GM23338 (cell line): ENCODE measurements around the gene RXYLT1. TPM values are rescaled to one million over a fixed set of nuclear protein-coding genes. Genes with fewer than 3 reads are reported as not detected.

Experiments used
- ATAC-seq: fragments of 200-7000 bp; cut with Tn5 transposase; 3 replicates; pipeline ENCODE4 v1.9.1; 2020
- DNase-seq: peaks from one replicate; pipeline ENCODE4 v3.0.0-alpha.2; 2015; ENCODE audit warnings: low spot score
- H2AFZ ChIP-seq: fragments of 200-600 bp; sonication (generic); 2 replicates; pipeline ENCODE4 v1.8.0; 2016; ENCODE audit warnings: antibody characterized with exemption, mild to moderate bottlenecking, moderate library complexity
- H3F3A ChIP-seq: fragments of 200-600 bp; sonication (generic); replicated peaks from 2 replicates; pipeline ENCODE4 v1.8.0; 2017; ENCODE audit warnings: antibody characterized with exemption, mixed run types, low read depth
- H3K27ac ChIP-seq: fragments of 200-600 bp; sonication (generic); 2 replicates; pipeline ENCODE4 v1.6.1; 2016; ENCODE audit warnings: low read depth
- H3K27me3 ChIP-seq: fragments of 200-600 bp; sonication (generic); 2 replicates; pipeline ENCODE4 v1.8.0; 2016; ENCODE audit warnings: mild to moderate bottlenecking, mixed run types, moderate library complexity; ENCODE audit not compliant: insufficient read depth
- H3K36me3 ChIP-seq: fragments of 200-600 bp; sonication (generic); 2 replicates; pipeline ENCODE4 v1.8.0; 2016; ENCODE audit warnings: mild to moderate bottlenecking; ENCODE audit not compliant: insufficient read depth
- H3K4me1 ChIP-seq: fragments of 200-600 bp; sonication (generic); 2 replicates; pipeline ENCODE4 v1.8.0; 2016; ENCODE audit warnings: mild to moderate bottlenecking, moderate library complexity; ENCODE audit not compliant: insufficient read depth
- H3K4me2 ChIP-seq: fragments of 200-600 bp; sonication (generic); 2 replicates; pipeline ENCODE4 v1.7.1; 2017; ENCODE audit warnings: mixed run types
- H3K4me3 ChIP-seq: fragments of 200-600 bp; sonication (generic); 2 replicates; pipeline ENCODE4 v1.6.1; 2016; ENCODE audit warnings: mixed run types
- H3K79me2 ChIP-seq: fragments of 200-600 bp; sonication (generic); replicated peaks from 2 replicates; pipeline ENCODE4 v1.8.0; 2017; ENCODE audit warnings: mild to moderate bottlenecking; ENCODE audit not compliant: insufficient read depth
- H3K9me2 ChIP-seq: fragments of 200-600 bp; sonication (generic); 2 replicates; pipeline ENCODE4 v1.8.0; 2017; ENCODE audit not compliant: insufficient read depth
- H4K20me1 ChIP-seq: fragments of 200-600 bp; sonication (generic); replicated peaks from 2 replicates; pipeline ENCODE4 v1.8.0; 2017; ENCODE audit warnings: mild to moderate bottlenecking; ENCODE audit not compliant: insufficient read depth
- H3K27ac Mint-ChIP-seq: 2 replicates; pipeline ENCODE4 v1.8.0; 2020; ENCODE audit warnings: inconsistent platforms, mild to moderate bottlenecking, moderate library complexity, mixed read lengths
- H3K27me3 Mint-ChIP-seq: 3 replicates; pipeline ENCODE4 v1.8.0; 2022; ENCODE audit warnings: low read depth, mild to moderate bottlenecking, moderate library complexity, mixed read lengths, inconsistent platforms; ENCODE audit not compliant: insufficient read depth, poor library complexity
- H3K36me3 Mint-ChIP-seq: 3 replicates; pipeline ENCODE4 v1.8.0; 2021; ENCODE audit warnings: low read depth, mild to moderate bottlenecking, inconsistent platforms, moderate library complexity, mixed read lengths
- H3K4me1 Mint-ChIP-seq: 3 replicates; pipeline ENCODE4 v1.8.0; 2020; ENCODE audit warnings: mild to moderate bottlenecking, inconsistent platforms, mixed read lengths
- H3K4me3 Mint-ChIP-seq: 3 replicates; pipeline ENCODE4 v1.8.0; 2021; ENCODE audit warnings: moderate library complexity, mild to moderate bottlenecking, inconsistent platforms, mixed read lengths
- H3K9me3 Mint-ChIP-seq: 3 replicates; pipeline ENCODE4 v1.8.0; 2020; ENCODE audit warnings: moderate library complexity, mild to moderate bottlenecking, inconsistent platforms, mixed read lengths
- ETS1 ChIP-seq: IDR thresholded peaks from 2 replicates; pipeline ENCODE4 v1.6.1; 2016; ENCODE audit warnings: antibody characterized with exemption
- EZH2phosphoT487 ChIP-seq: fragments of 200-600 bp; sonication (generic); IDR thresholded peaks from one replicate; pipeline ENCODE4 v1.8.1; 2018; ENCODE audit warnings: antibody characterized with exemption; ENCODE audit not compliant: unreplicated experiment
- JUNB ChIP-seq: IDR thresholded peaks from one replicate; pipeline ENCODE4 v1.6.1; 2016; ENCODE audit warnings: antibody characterized with exemption; ENCODE audit not compliant: unreplicated experiment
- REST ChIP-seq: IDR thresholded peaks from one replicate; pipeline ENCODE4 v1.6.1; 2018; ENCODE audit warnings: antibody characterized with exemption; ENCODE audit not compliant: unreplicated experiment
- STAT1 ChIP-seq: IDR thresholded peaks from one replicate; pipeline ENCODE4 v1.6.1; 2016; ENCODE audit warnings: antibody characterized with exemption; ENCODE audit not compliant: unreplicated experiment
- polyA plus RNA-seq: library from polyadenylated mRNA; unstranded; fragments of >200 nt; fragmentation: Nextera tagmentation; extraction: Ambion mirVana; gene quantifications from 2 replicates; pipeline ENCODE4 v1.2.1, GENCODE V29; 2016
- total RNA-seq: library from RNA; depleted of rRNA; stranded (reverse); fragments of >200 nt; shearing (Covaris generic); gene quantifications from 2 replicates; pipeline ENCODE4 v1.2.3, GENCODE V29; 2014
- TF ChIP-seq, protein P1 (sequence below): fragments of 250-450 bp; sonication (Bioruptor Pico); IDR thresholded peaks from 2 replicates; pipeline ENCODE4 v1.5.0; 2020; ENCODE audit warnings: mild to moderate bottlenecking, moderate library complexity

The RXYLT1 gene
- total and polyA plus RNA-seq, 2 experiments from 2014 or later: 10.1 to 11.1 TPM

GRCh38 chr12:63804746-63805145, 25.0 kb downstream of the RXYLT1 start:
- Histone ChIP-seq H3K9me2 (no peaks in the 10 kb centered on the region), H3K79me2 (no peaks in the 10 kb centered on the region), H3K36me3 (0 out of 2 replicates have a peak, but pooled peaks cover 3% of the 10 kb centered on the region), H4K20me1 (0 out of 2 replicates have a peak, but pooled peaks cover 4% of the 10 kb centered on the region), H3K4me1 (no peaks in the 10 kb centered on the region), H2AFZ (no peak overlapping the region), H3F3A (no peaks in the 10 kb centered on the region), H3K4me3 (no peak overlapping the region), H3K27me3 (no peaks in the 10 kb centered on the region), H3K4me2 (no peak overlapping the region), H3K27ac (no peak overlapping the region)
- Mint-ChIP-seq H3K9me3 (no peaks in the 10 kb centered on the region), H3K27ac (no peak overlapping the region), H3K36me3 (no peaks in the 10 kb centered on the region; the same call in 2 of the 3 replicates), H3K27me3 (no peaks in the 10 kb centered on the region), H3K4me1 (no peaks in the 10 kb centered on the region), H3K4me3 (no peak overlapping the region)
- ATAC-seq (no peak), DNase-seq (no peak)
- TF ChIP-seq REST (no peak), ETS1 (no peak), EZH2phosphoT487 (no peak), STAT1 (no peak), JUNB (no peak)
- TF ChIP-seq, protein P1, sequence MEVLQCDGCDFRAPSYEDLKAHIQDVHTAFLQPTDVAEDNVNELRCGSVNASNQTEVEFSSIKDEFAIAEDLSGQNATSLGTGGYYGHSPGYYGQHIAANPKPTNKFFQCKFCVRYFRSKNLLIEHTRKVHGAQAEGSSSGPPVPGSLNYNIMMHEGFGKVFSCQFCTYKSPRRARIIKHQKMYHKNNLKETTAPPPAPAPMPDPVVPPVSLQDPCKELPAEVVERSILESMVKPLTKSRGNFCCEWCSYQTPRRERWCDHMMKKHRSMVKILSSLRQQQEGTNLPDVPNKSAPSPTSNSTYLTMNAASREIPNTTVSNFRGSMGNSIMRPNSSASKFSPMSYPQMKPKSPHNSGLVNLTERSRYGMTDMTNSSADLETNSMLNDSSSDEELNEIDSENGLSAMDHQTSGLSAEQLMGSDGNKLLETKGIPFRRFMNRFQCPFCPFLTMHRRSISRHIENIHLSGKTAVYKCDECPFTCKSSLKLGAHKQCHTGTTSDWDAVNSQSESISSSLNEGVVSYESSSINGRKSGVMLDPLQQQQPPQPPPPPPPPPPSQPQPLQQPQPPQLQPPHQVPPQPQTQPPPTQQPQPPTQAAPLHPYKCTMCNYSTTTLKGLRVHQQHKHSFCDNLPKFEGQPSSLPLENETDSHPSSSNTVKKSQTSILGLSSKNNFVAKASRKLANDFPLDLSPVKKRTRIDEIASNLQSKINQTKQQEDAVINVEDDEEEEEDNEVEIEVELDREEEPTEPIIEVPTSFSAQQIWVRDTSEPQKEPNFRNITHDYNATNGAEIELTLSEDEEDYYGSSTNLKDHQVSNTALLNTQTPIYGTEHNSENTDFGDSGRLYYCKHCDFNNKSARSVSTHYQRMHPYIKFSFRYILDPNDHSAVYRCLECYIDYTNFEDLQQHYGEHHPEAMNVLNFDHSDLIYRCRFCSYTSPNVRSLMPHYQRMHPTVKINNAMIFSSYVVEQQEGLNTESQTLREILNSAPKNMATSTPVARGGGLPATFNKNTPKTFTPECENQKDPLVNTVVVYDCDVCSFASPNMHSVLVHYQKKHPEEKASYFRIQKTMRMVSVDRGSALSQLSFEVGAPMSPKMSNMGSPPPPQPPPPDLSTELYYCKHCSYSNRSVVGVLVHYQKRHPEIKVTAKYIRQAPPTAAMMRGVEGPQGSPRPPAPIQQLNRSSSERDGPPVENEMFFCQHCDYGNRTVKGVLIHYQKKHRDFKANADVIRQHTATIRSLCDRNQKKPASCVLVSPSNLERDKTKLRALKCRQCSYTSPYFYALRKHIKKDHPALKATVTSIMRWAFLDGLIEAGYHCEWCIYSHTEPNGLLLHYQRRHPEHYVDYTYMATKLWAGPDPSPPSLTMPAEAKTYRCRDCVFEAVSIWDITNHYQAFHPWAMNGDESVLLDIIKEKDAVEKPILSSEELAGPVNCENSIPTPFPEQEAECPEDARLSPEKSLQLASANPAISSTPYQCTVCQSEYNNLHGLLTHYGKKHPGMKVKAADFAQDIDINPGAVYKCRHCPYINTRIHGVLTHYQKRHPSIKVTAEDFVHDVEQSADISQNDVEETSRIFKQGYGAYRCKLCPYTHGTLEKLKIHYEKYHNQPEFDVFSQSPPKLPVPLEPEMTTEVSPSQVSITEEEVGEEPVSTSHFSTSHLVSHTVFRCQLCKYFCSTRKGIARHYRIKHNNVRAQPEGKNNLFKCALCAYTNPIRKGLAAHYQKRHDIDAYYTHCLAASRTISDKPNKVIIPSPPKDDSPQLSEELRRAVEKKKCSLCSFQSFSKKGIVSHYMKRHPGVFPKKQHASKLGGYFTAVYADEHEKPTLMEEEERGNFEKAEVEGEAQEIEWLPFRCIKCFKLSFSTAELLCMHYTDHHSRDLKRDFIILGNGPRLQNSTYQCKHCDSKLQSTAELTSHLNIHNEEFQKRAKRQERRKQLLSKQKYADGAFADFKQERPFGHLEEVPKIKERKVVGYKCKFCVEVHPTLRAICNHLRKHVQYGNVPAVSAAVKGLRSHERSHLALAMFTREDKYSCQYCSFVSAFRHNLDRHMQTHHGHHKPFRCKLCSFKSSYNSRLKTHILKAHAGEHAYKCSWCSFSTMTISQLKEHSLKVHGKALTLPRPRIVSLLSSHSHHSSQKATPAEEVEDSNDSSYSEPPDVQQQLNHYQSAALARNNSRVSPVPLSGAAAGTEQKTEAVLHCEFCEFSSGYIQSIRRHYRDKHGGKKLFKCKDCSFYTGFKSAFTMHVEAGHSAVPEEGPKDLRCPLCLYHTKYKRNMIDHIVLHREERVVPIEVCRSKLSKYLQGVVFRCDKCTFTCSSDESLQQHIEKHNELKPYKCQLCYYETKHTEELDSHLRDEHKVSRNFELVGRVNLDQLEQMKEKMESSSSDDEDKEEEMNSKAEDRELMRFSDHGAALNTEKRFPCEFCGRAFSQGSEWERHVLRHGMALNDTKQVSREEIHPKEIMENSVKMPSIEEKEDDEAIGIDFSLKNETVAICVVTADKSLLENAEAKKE (CRISPR knock-in tag): no peak
